Urinary bladder (tissue), 4 donors: ENCODE results near the gene MYO3B. TPM values are rescaled to one million over a fixed set of nuclear protein-coding genes. Genes with fewer than 3 reads are reported as not detected.
"Not testable (repeated sequence)": the region's sequence is repeated elsewhere in the genome, so short reads cannot be mapped to it uniquely, and the experiment has no call there.

Source experiments
- DNase-seq: peaks from one replicate; pipeline ENCODE4 v3.0.0-alpha.2; 2015; ENCODE audit errors: extremely low spot score
- H3K27ac ChIP-seq: one replicate; pipeline ENCODE4 v1.5.1; 2013; ENCODE audit warnings: low read depth, mild to moderate bottlenecking, moderate library complexity
- H3K36me3 ChIP-seq: one replicate; pipeline ENCODE4 v1.6.1; 2013; ENCODE audit warnings: mild to moderate bottlenecking, moderate library complexity; ENCODE audit not compliant: insufficient read depth
- H3K4me1 ChIP-seq: one replicate; pipeline ENCODE4 v1.6.1; 2013; ENCODE audit warnings: mild to moderate bottlenecking, moderate library complexity; ENCODE audit not compliant: insufficient read depth
- H3K4me3 ChIP-seq: one replicate; pipeline ENCODE4 v1.5.1; 2013; ENCODE audit warnings: low read depth, low read length
- WGBS: extraction: QIAGEN DNeasy Blood & Tissue Kit; methylation state at CpG from one replicate; pipeline ENCODE4 v1.1.7; 2013; 5-methylcytosine and 5-hydroxymethylcytosine counted together
- polyA plus RNA-seq: library from polyadenylated mRNA; stranded (reverse); fragments of 200-250 nt; gene quantifications from one replicate; pipeline ENCODE4 v1.2.3, GENCODE V29; 2013
- total RNA-seq: library from RNA; depleted of rRNA; stranded (reverse); fragments of >200 nt; gene quantifications from one replicate; pipeline ENCODE4 v1.2.3, GENCODE V29; 2014
- donor health status: healthy with polysubstance abuse.
- donor health status: healthy.

The MYO3B gene
- total and polyA plus RNA-seq, 2 donors = 0.44 to 2.8 TPM

GRCh38 chr2:170405326-170405725 lies 227.4 kb downstream of the MYO3B start:
- H3K27ac ChIP-seq = no peak overlapping the region
- WGBS = 64% methylated on average over 2 of the region's 2 CpGs

GRCh38 chr2:170408461-170409163 lies 230.7 kb downstream of the MYO3B start:
- WGBS = 33% methylated on average over 6 of the region's 6 CpGs
- no peak for DNase-seq
- H3K27ac ChIP-seq = no peak overlapping the region
- H3K4me1 ChIP-seq = no peaks in the 10 kb centered on the region
- H3K36me3 ChIP-seq = no peaks in the 10 kb centered on the region
- H3K4me3 ChIP-seq = no peak overlapping the region

More at GRCh38 chr2:170405326-170405725, 227.4 kb downstream of the MYO3B start:
- no peak overlapping the region for H3K4me3 ChIP-seq
- no peaks in the 10 kb centered on the region for H3K36me3 ChIP-seq
- no peak for DNase-seq
- no peaks in the 10 kb centered on the region for H3K4me1 ChIP-seq

GRCh38 chr2:170409164-170409535 lies 231.2 kb downstream of the MYO3B start:
- DNase-seq = peak; percentile 28
- WGBS = 3% methylated on average over 9 of the region's 9 CpGs
- H3K27ac ChIP-seq = no peak overlapping the region
- H3K36me3 ChIP-seq = no peaks in the 10 kb centered on the region
- peak overlapping the region; percentile 11 for H3K4me3 ChIP-seq
- H3K4me1 ChIP-seq = no peaks in the 10 kb centered on the region

GRCh38 chr2:170411660-170412059 lies 233.7 kb downstream of the MYO3B start:
- H3K27ac ChIP-seq = no peak overlapping the region
- no peaks in the 10 kb centered on the region for H3K36me3 ChIP-seq
- H3K4me3 ChIP-seq = no peak overlapping the region
- H3K4me1 ChIP-seq = no peaks in the 10 kb centered on the region
- DNase-seq = no peak

GRCh38 chr2:170420961-170421687 lies 243.2 kb downstream of the MYO3B start:
- DNase-seq = no peak
- Histone ChIP-seq H3K4me3 (no peak overlapping the region), H3K4me1 (no peaks in the 10 kb centered on the region), H3K36me3 (no peaks in the 10 kb centered on the region), H3K27ac (no peak overlapping the region)
- 55% methylated on average over 11 of the region's 11 CpGs for WGBS

- Histone ChIP-seq H3K27ac (no peak overlapping the region), H3K36me3 (no peaks in the 10 kb centered on the region), H3K4me1 (no peaks in the 10 kb centered on the region), H3K4me3 (no peak overlapping the region)
- 95% methylated on average over 2 of the region's 2 CpGs for WGBS
- DNase-seq = no peak
Measured at GRCh38 chr2:170423919-170424318, 246.0 kb downstream of the MYO3B start.

GRCh38 chr2:170425281-170425751 lies 247.4 kb downstream of the MYO3B start:
- H3K4me3 ChIP-seq = no peak overlapping the region
- no peaks in the 10 kb centered on the region for H3K4me1 ChIP-seq
- H3K27ac ChIP-seq = peak overlapping the region; percentile 10
- 50% methylated on average over 2 of the region's 2 CpGs for WGBS
- no peak for DNase-seq
- no peaks in the 10 kb centered on the region for H3K36me3 ChIP-seq

- no peaks in the 10 kb centered on the region for H3K4me1 ChIP-seq
- H3K4me3 ChIP-seq = no peak overlapping the region
- no peaks in the 10 kb centered on the region for H3K36me3 ChIP-seq
- no peak for DNase-seq
- H3K27ac ChIP-seq = no peak overlapping the region
- 94% methylated on average over 2 of the region's 2 CpGs for WGBS
Measured at GRCh38 chr2:170428868-170429267, 250.9 kb downstream of the MYO3B start.

GRCh38 chr2:170432823-170433222 lies 254.9 kb downstream of the MYO3B start:
- no peak overlapping the region for H3K27ac ChIP-seq
- H3K4me1 ChIP-seq = no peaks in the 10 kb centered on the region
- WGBS = 97% methylated on average over 4 of the region's 4 CpGs
- H3K36me3 ChIP-seq = no peaks in the 10 kb centered on the region
- no peak overlapping the region for H3K4me3 ChIP-seq
- no peak for DNase-seq

GRCh38 chr2:170433448-170433847 lies 255.5 kb downstream of the MYO3B start:
- no peak for DNase-seq
- 58% methylated on average over 2 of the region's 2 CpGs for WGBS
- H3K27ac ChIP-seq = no peak overlapping the region
- no peak overlapping the region for H3K4me3 ChIP-seq
- no peaks in the 10 kb centered on the region for H3K36me3 ChIP-seq
- H3K4me1 ChIP-seq = no peaks in the 10 kb centered on the region

GRCh38 chr2:170434396-170434795 lies 256.4 kb downstream of the MYO3B start:
- H3K36me3 ChIP-seq, H3K4me3 ChIP-seq, DNase-seq, H3K27ac ChIP-seq, H3K4me1 ChIP-seq: not testable (repeated sequence)
- WGBS = 91% methylated on average over 5 of the region's 5 CpGs

GRCh38 chr2:170434900-170435621 lies 257.1 kb downstream of the MYO3B start:
- H3K4me1 ChIP-seq = no peaks in the 10 kb centered on the region
- H3K36me3 ChIP-seq = no peaks in the 10 kb centered on the region
- WGBS = 64% methylated on average over 6 of the region's 6 CpGs
- H3K4me3 ChIP-seq = no peak overlapping the region
- no peak overlapping the region for H3K27ac ChIP-seq
- DNase-seq = no peak

GRCh38 chr2:170436077-170436943 lies 258.4 kb downstream of the MYO3B start:
- no peak overlapping the region for H3K4me3 ChIP-seq
- no peaks in the 10 kb centered on the region for H3K36me3 ChIP-seq
- WGBS = 56% methylated on average over 5 of the region's 5 CpGs
- no peaks in the 10 kb centered on the region for H3K4me1 ChIP-seq
- H3K27ac ChIP-seq = no peak overlapping the region
- no peak for DNase-seq
